Stomach (tissue), 4 donors: ENCODE results near the gene GRM3.

ENCODE experiments used
- POLR2AphosphoS5 ChIP-seq, 3 donors: sonication (generic); formaldehyde crosslinking; IDR thresholded peaks; one replicate each; pipeline ENCODE4 v1.6.1; 2016; ENCODE audit warnings: antibody characterized with exemption in 3 of 3
- TF ChIP-seq, protein P1 (sequence below), 7 experiments: fragments of 450-650 bp in 4 of 7; fragments of 200-600 bp in 3 of 7; sonication (generic) in 3 of 7; IDR thresholded peaks; one replicate each; pipeline ENCODE4 v1.5.1; 2016 to 2019; ENCODE audit warnings: antibody characterized with exemption in 7 of 7, control low read depth in 2 of 7, mild to moderate bottlenecking in 1 of 7

DNA sequence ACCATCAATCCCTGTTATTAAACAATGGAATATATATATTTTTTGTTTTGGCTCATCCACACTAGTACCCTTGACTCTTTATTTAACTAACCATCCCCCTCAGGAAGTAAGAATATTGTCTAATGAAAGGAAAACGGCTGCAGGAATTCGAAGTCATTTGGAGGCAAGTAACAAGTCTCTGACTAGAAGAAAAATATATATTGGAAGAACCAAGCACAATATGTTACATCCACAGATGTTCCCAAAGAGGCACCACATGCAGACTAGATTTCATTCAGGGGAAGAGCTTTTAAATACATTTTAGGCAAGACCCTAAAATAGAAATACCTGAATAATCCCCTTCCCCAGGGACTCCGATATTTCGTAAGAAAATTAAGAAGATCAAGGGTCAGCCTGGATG is 104.5 kb downstream of the GRM3 start:
- TF ChIP-seq, protein P1, sequence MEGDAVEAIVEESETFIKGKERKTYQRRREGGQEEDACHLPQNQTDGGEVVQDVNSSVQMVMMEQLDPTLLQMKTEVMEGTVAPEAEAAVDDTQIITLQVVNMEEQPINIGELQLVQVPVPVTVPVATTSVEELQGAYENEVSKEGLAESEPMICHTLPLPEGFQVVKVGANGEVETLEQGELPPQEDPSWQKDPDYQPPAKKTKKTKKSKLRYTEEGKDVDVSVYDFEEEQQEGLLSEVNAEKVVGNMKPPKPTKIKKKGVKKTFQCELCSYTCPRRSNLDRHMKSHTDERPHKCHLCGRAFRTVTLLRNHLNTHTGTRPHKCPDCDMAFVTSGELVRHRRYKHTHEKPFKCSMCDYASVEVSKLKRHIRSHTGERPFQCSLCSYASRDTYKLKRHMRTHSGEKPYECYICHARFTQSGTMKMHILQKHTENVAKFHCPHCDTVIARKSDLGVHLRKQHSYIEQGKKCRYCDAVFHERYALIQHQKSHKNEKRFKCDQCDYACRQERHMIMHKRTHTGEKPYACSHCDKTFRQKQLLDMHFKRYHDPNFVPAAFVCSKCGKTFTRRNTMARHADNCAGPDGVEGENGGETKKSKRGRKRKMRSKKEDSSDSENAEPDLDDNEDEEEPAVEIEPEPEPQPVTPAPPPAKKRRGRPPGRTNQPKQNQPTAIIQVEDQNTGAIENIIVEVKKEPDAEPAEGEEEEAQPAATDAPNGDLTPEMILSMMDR (IDR thresholded peaks at IDR 0.05): no peak
- TF ChIP-seq POLR2AphosphoS5 (IDR thresholded peaks at IDR 0.05): no peak
